Fibroblast of the aortic adventitia (primary cell): Measurements from ENCODE around the gene BRMS1. TPM values are rescaled to one million over a fixed set of nuclear protein-coding genes. Genes with fewer than 3 reads are reported as not detected.

Experiments used
- DNase-seq: peaks from one replicate; pipeline ENCODE4 v3.0.0-alpha.2; 2010; ENCODE audit warnings: low read depth
- H3K4me3 ChIP-seq: 2 replicates; pipeline ENCODE4 v1.5.1; 2011; ENCODE audit warnings: low read depth, mild to moderate bottlenecking, control low read depth, low read length, moderate library complexity
- CTCF ChIP-seq: IDR thresholded peaks from 2 replicates; pipeline ENCODE4 v1.5.1; 2011; ENCODE audit warnings: mild to moderate bottlenecking, low read length, control low read depth, inconsistent platforms; ENCODE audit not compliant: insufficient read depth
- total RNA-seq: library from RNA; depleted of rRNA; stranded (reverse); fragments of >200 nt; gene quantifications from 2 replicates; pipeline ENCODE4 v1.2.3, GENCODE V29; 2012; ENCODE audit warnings: low replicate concordance

Gene BRMS1
- total RNA-seq, 1 donor: 38.5 TPM

GRCh38 chr11:66317322-66317722, 27.6 kb downstream of the BRMS1 start:
- peak; percentile 72 for DNase-seq
- peak overlapping the region; percentile 42 for H3K4me3 ChIP-seq

GRCh38 chr11:66316849-66317251, 28.1 kb downstream of the BRMS1 start, which contains the start of gene CD248:
Gene CD248, minus strand, starts transcription at chr11:66317044. Its CDS starts 17 bp downstream, at chr11:66317027.
- DNase-seq: peak; percentile 83
- TF ChIP-seq CTCF: no peak
- peak within 1 kb of the TSS; percentile 98 for H3K4me3 ChIP-seq

More at GRCh38 chr11:66317322-66317722, 27.6 kb downstream of the BRMS1 start:
- no peak for TF ChIP-seq CTCF

- no peak for DNase-seq
- no peak for TF ChIP-seq CTCF
These were observed 28.7 kb downstream of the BRMS1 start for GRCh38 chr11:66315921-66316811.

GRCh38 chr11:66315498-66315885, 29.4 kb downstream of the BRMS1 start:
- no peak for TF ChIP-seq CTCF
- H3K4me3 ChIP-seq: peak overlapping the region; percentile 98
- no peak for DNase-seq

More at GRCh38 chr11:66315921-66316811, 28.7 kb downstream of the BRMS1 start:
- H3K4me3 ChIP-seq: peak overlapping the region; percentile 98

GRCh38 chr11:66314561-66315497, 30.1 kb downstream of the BRMS1 start:
- TF ChIP-seq CTCF: no peak
- peak overlapping the region; percentile 98 for H3K4me3 ChIP-seq
- DNase-seq: no peak

- no peak for DNase-seq
- H3K4me3 ChIP-seq: peak overlapping the region; percentile 98
- TF ChIP-seq CTCF: no peak
These were observed 30.8 kb downstream of the BRMS1 start for GRCh38 chr11:66314186-66314501.
